Vagina (tissue), 2 donors: ENCODE results near the gene C1QTNF12.

Experiments
- POLR2A ChIP-seq, 2 donors: fragments of 450-650 bp; IDR thresholded peaks; one replicate each; pipeline ENCODE4 v1.6.1; 2017; ENCODE audit warnings: antibody characterized with exemption in 2 of 2, mild to moderate bottlenecking in 2 of 2, moderate library complexity in 2 of 2
- POLR2AphosphoS5 ChIP-seq, 2 donors: sonication (generic); formaldehyde crosslinking; IDR thresholded peaks; one replicate each; pipeline ENCODE4 v1.9.0; 2017; ENCODE audit warnings: antibody characterized with exemption in 2 of 2, mild to moderate bottlenecking in 2 of 2, low read depth in 1 of 2; ENCODE audit not compliant: insufficient read depth in 1 of 2
- TF ChIP-seq, protein P1 (sequence below), 3 experiments: fragments of 450-650 bp in 2 of 3; fragments of 200-600 bp in 1 of 3; sonication (generic) in 1 of 3; IDR thresholded peaks; one replicate each; pipeline ENCODE4 v1.5.1; 2017 to 2019; ENCODE audit warnings: antibody characterized with exemption in 3 of 3, mild to moderate bottlenecking in 2 of 3, moderate library complexity in 2 of 3

DNA sequence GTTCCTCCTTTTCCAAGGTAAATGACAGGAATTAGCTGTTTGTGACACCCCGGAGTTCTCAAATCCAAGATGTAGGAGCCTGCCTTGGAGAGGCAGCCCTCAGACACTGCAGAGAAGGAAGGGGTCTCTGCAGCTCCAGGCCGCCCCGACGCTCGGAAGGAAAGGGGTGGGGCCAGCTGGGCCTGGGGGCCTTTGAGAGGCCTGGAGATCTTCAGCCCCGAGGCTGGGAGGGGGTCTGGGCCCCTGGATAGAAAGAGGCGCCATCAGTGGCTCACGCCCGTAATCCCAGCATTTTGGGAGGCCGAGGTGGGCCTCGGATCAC is 39.0 kb downstream of the C1QTNF12 start:
- TF ChIP-seq, protein P1, sequence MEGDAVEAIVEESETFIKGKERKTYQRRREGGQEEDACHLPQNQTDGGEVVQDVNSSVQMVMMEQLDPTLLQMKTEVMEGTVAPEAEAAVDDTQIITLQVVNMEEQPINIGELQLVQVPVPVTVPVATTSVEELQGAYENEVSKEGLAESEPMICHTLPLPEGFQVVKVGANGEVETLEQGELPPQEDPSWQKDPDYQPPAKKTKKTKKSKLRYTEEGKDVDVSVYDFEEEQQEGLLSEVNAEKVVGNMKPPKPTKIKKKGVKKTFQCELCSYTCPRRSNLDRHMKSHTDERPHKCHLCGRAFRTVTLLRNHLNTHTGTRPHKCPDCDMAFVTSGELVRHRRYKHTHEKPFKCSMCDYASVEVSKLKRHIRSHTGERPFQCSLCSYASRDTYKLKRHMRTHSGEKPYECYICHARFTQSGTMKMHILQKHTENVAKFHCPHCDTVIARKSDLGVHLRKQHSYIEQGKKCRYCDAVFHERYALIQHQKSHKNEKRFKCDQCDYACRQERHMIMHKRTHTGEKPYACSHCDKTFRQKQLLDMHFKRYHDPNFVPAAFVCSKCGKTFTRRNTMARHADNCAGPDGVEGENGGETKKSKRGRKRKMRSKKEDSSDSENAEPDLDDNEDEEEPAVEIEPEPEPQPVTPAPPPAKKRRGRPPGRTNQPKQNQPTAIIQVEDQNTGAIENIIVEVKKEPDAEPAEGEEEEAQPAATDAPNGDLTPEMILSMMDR (IDR thresholded peaks at IDR 0.05): no peak
- TF ChIP-seq POLR2A (IDR thresholded peaks at IDR 0.05) (no peak), POLR2AphosphoS5 (IDR thresholded peaks at IDR 0.05; ENCODE audit: insufficient read depth in 1 of 2, low read depth in 1 of 2) (no peak)
